Heart left ventricle (tissue), 16 donors: ENCODE data around the gene HEMK1. TPM values are rescaled to one million over a fixed set of nuclear protein-coding genes. Genes with fewer than 3 reads are reported as not detected.

ENCODE experiments used
- ATAC-seq, 4 donors: fragments of 200-7000 bp; cut with Tn5 transposase; one replicate each; pipeline ENCODE4 v1.9.1; 2020 to 2022; ENCODE audit warnings: moderate library complexity in 4 of 4, mild to moderate bottlenecking in 3 of 4, moderate number of reproducible peaks in 1 of 4
- DNase-seq, 5 donors: peaks; one replicate each; pipeline ENCODE4 v3.0.0-alpha.2; 2020
- H3K27ac ChIP-seq, 12 donors: fragments of 200-600 bp; sonication (generic) in 4 of 12; one replicate each; pipeline versions ENCODE4 v1.5.0 to v1.8.0; 2016 to 2022; ENCODE audit warnings: mild to moderate bottlenecking in 2 of 12
- H3K27me3 ChIP-seq, 9 donors: fragments of 200-600 bp; sonication (generic) in 2 of 9; one replicate each; pipeline versions ENCODE4 v1.5.1 to v1.8.0; 2016 to 2022; ENCODE audit warnings: mild to moderate bottlenecking in 3 of 9
- H3K36me3 ChIP-seq, 9 donors: fragments of 200-600 bp; sonication (generic) in 2 of 9; one replicate each; pipeline versions ENCODE4 v1.5.0 to v1.8.0; 2018 to 2022; ENCODE audit warnings: mild to moderate bottlenecking in 2 of 9
- H3K4me1 ChIP-seq, 12 donors: fragments of 200-600 bp; sonication (generic) in 4 of 12; one replicate each; pipeline versions ENCODE4 v1.5.0 to v1.8.0; 2016 to 2022; ENCODE audit warnings: mild to moderate bottlenecking in 3 of 12
- H3K4me3 ChIP-seq, 12 donors: fragments of 200-600 bp; sonication (generic) in 4 of 12; one replicate each; pipeline versions ENCODE4 v1.5.0 to v1.8.0; 2017 to 2022; ENCODE audit warnings: mild to moderate bottlenecking in 9 of 12, moderate library complexity in 4 of 12
- H3K9me3 ChIP-seq, 12 donors: fragments of 200-600 bp; sonication (generic) in 4 of 12; one replicate each; pipeline versions ENCODE4 v1.5.0 to v1.8.0; 2016 to 2022; ENCODE audit warnings: mild to moderate bottlenecking in 1 of 12
- POLR2A ChIP-seq, 2 donors: fragments of 450-650 bp; IDR thresholded peaks; one replicate each; pipeline ENCODE4 v1.6.1; 2017; ENCODE audit warnings: antibody characterized with exemption in 2 of 2, mild to moderate bottlenecking in 2 of 2, moderate library complexity in 2 of 2
- WGBS, 4 donors: extraction: QIAGEN DNeasy Blood & Tissue Kit in 2 of 4; methylation state at CpG; one replicate each; pipeline versions ENCODE4 v1.1.5 to v1.1.7; 2013 to 2018; 5-methylcytosine and 5-hydroxymethylcytosine counted together
- intact Hi-C, 10 donors: fragments of 100-400 bp; cut with DNase I; formaldehyde crosslinking; loops; one replicate each; pipeline versions ENCODE4 v1.11.1 to v1.14.2; 2022
- polyA plus RNA-seq, 2 donors: library from polyadenylated mRNA; stranded (reverse); fragments of 200-250 nt; gene quantifications; one replicate each; pipeline ENCODE4 v1.2.3, GENCODE V29; 2013
- total RNA-seq, 9 donors: library from RNA; depleted of rRNA in 2 of 9; stranded (reverse); fragments of >200 nt in 2 of 9; fragmentation: NEBNext Ultra II Directional in 3 of 9; extraction: Animal tissue kit (Norgen Biotek cat#: 25700) in 3 of 9; gene quantifications; one replicate each; pipeline versions ENCODE4 v1.1.0 to v1.2.4, GENCODE V29; 2016 to 2023
- TF ChIP-seq, protein P1 (sequence below), 12 donors: fragments of 200-600 bp; sonication (generic) in 4 of 12; IDR thresholded peaks; one replicate each; pipeline versions ENCODE4 v1.5.0 to v1.8.0; 2018 to 2022; ENCODE audit warnings: antibody characterized with exemption in 12 of 12, mild to moderate bottlenecking in 5 of 12
- donor health status: ischemic (EF 13 %, LVEDD 7.1; RV severe dilation, severe dysfunction).
- donor health status: healthy with polysubstance abuse.
- donor health status: DM: no; HTN: yes; CAD: no.
- donor health status: DM: no; HTN: no; CAD: no.
- donor health status: ischemic (EF 25% LVEDD 6.9; RV normal size, moderate dysfunction).
- donor health status: ischemic (EF 25% LVEDD 5.7; RV mildly dilated, moderate dysfunction).
- donor health status: healthy.
- donor health status: DM: yes; HTN: yes; CAD: no.
- donor health status: ischemic (EF 35%, LVEDD 5.7; RV mildly dilated, moderate dysfunction).
- donor health status: nonischemic (EF 11% LVEDD 7.7; RV severe dilation, severe dysfunction).
- donor health status: DM: yes; HTN: yes; CAD: no.
- donor health status: PGD.
- donor health status: ischemic (EF 29% LVEDD 5.4; RV normal size, mild dysfunction).
- donor health status: nonischemic (EF 23%, LVEDD 6.1; RV moderate dilation, normal function).

The HEMK1 gene
- total and polyA plus RNA-seq, 11 donors, result 7.8 to 19.7 (median 13.8) TPM

DNA sequence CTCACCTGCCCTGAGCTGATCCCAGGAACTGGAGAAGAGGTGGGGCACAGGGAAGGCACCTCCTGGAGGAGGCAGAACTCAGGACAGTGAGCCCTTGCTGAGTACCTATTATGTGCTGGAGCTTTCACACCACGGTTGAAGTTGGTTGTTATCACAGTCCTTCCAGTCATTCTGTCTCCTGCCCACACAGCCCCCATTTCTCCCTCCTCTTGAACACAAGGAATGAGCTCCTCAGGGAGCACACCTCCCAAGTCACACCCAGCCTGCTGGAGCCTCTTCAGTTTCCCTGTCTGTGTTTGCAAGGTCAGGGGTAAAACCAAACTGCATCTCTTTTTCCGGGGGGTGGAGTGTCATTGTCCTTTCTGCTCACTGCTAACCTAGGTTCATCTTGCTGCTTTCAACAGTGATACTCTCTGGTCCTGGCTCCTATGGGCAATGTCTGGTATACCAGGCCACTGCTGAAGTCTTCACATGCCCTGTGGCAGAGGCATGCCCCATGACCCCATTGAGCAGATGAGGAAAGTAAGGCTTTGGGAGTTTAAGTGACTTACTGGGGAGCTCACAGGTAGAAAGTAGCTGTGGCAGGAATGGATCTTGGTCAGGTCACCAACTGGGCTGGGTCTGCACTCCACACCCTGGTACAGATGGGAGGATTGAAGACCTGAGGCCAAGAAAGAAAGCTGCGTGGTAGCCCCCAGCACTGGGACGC is 31.7 kb upstream of the HEMK1 start:
- WGBS, 4 donors, result 71 to 81% (median 75%) methylated on average over 4 of the region's 4 CpGs
- TF ChIP-seq POLR2A (IDR thresholded peaks at IDR 0.05), result no peak
- TF ChIP-seq, protein P1, sequence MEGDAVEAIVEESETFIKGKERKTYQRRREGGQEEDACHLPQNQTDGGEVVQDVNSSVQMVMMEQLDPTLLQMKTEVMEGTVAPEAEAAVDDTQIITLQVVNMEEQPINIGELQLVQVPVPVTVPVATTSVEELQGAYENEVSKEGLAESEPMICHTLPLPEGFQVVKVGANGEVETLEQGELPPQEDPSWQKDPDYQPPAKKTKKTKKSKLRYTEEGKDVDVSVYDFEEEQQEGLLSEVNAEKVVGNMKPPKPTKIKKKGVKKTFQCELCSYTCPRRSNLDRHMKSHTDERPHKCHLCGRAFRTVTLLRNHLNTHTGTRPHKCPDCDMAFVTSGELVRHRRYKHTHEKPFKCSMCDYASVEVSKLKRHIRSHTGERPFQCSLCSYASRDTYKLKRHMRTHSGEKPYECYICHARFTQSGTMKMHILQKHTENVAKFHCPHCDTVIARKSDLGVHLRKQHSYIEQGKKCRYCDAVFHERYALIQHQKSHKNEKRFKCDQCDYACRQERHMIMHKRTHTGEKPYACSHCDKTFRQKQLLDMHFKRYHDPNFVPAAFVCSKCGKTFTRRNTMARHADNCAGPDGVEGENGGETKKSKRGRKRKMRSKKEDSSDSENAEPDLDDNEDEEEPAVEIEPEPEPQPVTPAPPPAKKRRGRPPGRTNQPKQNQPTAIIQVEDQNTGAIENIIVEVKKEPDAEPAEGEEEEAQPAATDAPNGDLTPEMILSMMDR (IDR thresholded peaks at IDR 0.05), result no peak
- Histone ChIP-seq H3K27me3 (no peaks in the 10 kb centered on the region), H3K36me3 (no peaks in the 10 kb centered on the region), H3K4me3 (no peak overlapping the region), H3K4me1 (peaks cover 0 to 3% (median 0%) of the 10 kb centered on the region in 12 donors), H3K9me3 (no peaks in the 10 kb centered on the region), H3K27ac (no peak overlapping the region)
- DNase-seq, result no peak
- ATAC-seq, result no peak
- intact Hi-C loops, result loop anchor here in 2 of 10 donors (5.0 kb wide), 1 partner anchor 170 kb away; no protein-coding TSS in a partner anchor

GRCh38 chr3:50539356-50540286 is 29.7 kb upstream of the HEMK1 start:
- peak in 1 of 4 donors; percentile 11 for ATAC-seq
- DNase-seq, result no peak
- Histone ChIP-seq H3K36me3 (no peaks in the 10 kb centered on the region), H3K4me3 (no peak overlapping the region), H3K27me3 (no peaks in the 10 kb centered on the region), H3K27ac (no peak overlapping the region), H3K9me3 (no peaks in the 10 kb centered on the region), H3K4me1 (no peaks in the 10 kb centered on the region)
- 59 to 64% (median 61%) methylated on average over 17 to 18 of the region's 18 CpGs for whole genome bisulfite sequencing, 4 donors
- intact Hi-C loops, result loop anchor here in 3 of 10 donors (5.0 to 10.0 kb wide), 2 partner anchors 172 to 345 kb away; partner anchors contain the start of gene GNAT1 (in 1 of the 3)
- TF ChIP-seq, protein P1 (IDR thresholded peaks at IDR 0.05), result no peak
- TF ChIP-seq POLR2A (IDR thresholded peaks at IDR 0.05), result no peak

GRCh38 chr3:50542177-50543034 is 26.9 kb upstream of the HEMK1 start:
- intact Hi-C loops, result loop anchor here (1.0 to 10.0 kb wide), 8 partner anchors 104 to 348 kb away; partner anchors contain the start of gene GNAT1 (in 1 of the 10)
- DNase-seq, result peak in 4 of 5 donors; percentile 51 to 64 (median 56)
- no peaks in the 10 kb centered on the region for H3K9me3 ChIP-seq

More at GRCh38 chr3:50542177-50543034, 26.9 kb upstream of the HEMK1 start:
- 48 to 50% (median 50%) methylated on average over 2 of the region's 2 CpGs for WGBS, 4 donors
- Histone ChIP-seq H3K4me1 (no peaks in the 10 kb centered on the region), H3K27ac (no peak overlapping the region), H3K27me3 (no peaks in the 10 kb centered on the region), H3K4me3 (no peak overlapping the region), H3K36me3 (no peaks in the 10 kb centered on the region)
- ATAC-seq, result peak; percentile 54 to 82 (median 68)
- TF ChIP-seq, protein P1 (IDR thresholded peaks at IDR 0.05), result peak; percentile 80 to 97 (median 90)
- TF ChIP-seq POLR2A (IDR thresholded peaks at IDR 0.05), result no peak
